NCI-H1694 treated with DMSO at 0.1 percent for 48 hours (cell line): Measurements from ENCODE around the gene RAB20.
"Not testable (repeated sequence)": the region's sequence is repeated elsewhere in the genome, so short reads cannot be mapped to it uniquely, and the experiment has no call there.

Experiments
- DNase-seq: peaks from one replicate; lab custom pipeline; 2025; lab: John Stamatoyannopoulos, UW

RAB20 gene

DNA sequence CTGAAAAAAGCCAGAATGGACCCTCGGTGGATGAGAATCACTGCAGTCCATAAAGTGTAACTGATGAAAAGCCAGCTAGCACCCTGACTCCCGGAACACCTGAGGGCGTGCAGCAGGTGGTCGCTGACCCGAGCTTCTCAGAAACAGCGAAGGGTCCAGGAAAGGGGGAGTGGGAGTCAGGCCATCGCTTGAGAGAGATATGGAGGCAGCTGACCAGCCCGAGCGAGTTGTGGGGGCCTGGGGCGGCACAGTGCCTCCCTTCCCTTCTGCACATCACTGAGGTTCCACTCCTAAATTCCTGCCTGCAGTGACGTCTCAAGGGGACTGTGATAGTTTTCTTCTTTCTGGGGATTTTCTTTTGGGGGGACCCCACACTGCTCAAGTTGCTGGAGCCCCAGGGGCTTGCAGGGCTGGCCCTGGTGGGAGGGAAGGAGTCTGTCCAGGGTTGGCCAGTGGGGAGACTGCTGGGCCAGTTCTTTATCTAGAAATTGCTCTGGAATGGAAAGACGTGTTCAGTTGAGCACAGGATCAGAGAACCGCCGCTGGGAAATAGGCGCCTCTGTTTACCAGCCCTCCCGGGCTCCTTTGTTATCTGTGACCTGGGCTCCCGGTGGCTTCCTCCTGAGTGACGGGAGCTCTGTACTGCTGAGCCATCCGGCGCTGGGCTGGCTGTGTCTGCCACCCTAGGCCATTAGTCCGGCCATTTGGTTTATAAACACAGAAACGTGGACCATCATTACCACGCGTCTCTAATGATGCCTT, 71.3 kb downstream of the RAB20 start:
- no peak for DNase-seq

DNA sequence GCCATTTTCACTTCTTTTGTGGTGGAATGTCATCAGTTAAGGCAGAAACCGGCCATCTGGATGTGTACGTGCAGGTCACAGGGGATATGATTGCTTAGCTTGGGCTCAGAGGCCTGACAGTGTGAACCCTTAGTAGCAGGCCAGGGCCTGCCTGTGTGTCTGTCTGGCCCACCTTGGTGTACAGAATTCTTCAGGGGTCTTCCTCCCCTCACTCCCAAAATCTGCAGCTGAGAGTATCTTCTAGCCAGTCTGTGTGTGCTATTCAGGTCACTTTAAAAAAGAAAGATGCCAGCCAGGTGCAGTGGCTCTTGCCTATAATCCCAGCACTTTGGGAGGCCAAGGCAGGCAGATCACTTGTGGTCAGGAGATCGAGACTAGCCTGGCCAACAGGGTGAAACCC, 74.6 kb downstream of the RAB20 start:
- DNase-seq, result not testable (repeated sequence)

GRCh38 chr13:110486061-110486715, 75.3 kb downstream of the RAB20 start:
- DNase-seq, result no peak

- DNase-seq, result no peak
Observed at GRCh38 chr13:110485604-110486003, 75.9 kb downstream of the RAB20 start.

DNA sequence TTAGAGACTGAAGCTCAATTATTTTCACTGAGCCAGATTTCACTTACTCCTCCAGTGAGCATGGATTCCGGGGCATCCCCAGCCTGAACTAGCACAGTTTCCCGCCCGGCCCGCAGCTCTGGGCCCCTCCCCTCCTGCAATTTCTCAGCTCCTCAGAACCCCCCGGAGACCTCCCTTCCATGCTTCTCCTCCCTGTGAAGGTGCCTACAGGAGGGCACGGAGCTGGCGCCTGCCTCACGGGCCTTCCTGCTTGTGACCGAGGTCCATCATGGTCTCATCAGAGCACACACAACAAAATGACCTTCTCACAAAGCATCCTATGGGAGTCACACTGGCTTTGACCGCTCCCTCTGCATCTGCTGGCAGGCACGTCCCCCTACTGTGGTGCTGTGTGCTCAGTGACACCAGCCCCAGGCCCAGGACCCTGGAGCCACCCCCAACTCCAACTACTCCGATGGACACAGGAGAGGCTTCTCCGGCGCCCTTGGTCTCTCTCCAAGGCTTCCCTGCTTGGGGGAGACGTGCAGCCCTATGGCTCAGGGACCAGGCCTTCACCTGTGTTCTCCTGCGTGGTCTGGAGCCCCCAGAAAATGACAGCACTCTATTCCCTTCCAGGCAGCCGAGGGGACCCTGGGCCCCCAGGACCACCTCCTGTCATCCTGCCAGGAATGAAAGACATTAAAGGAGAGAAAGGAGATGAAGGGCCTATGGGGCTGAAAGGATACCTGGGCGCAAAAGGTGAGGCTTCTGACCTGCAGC, 77.1 kb downstream of the RAB20 start:
- no peak for DNase-seq

DNA sequence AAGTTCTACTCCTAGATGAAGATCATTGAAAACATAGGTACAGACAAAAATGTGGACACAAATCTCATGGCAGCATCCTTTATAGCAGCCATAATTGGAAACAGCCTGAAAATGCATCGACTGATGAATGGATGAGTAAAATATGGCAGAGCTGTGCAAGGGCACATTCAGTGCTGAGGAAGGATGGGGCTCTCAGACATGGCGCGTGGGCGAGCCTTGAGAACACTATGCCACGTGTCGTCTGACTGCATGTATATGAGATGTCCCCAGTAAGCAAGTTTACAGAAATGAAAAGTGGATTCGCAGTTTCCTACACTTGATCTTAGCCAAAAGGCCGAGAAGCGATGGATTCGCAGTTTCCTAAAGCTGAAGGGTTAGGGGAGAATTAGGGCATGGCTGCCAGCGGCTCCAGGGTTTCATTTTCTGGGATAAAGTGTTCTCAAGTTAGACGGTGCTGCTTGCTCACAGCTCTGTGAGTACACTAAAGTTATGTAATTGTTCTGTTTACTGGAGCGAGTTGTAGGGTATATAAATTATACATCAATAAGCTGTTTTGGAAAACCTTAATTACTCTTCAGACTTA, 78.0 kb downstream of the RAB20 start:
- no peak for DNase-seq

GRCh38 chr13:110480161-110480560, 81.4 kb downstream of the RAB20 start:
- DNase-seq, result no peak

DNA sequence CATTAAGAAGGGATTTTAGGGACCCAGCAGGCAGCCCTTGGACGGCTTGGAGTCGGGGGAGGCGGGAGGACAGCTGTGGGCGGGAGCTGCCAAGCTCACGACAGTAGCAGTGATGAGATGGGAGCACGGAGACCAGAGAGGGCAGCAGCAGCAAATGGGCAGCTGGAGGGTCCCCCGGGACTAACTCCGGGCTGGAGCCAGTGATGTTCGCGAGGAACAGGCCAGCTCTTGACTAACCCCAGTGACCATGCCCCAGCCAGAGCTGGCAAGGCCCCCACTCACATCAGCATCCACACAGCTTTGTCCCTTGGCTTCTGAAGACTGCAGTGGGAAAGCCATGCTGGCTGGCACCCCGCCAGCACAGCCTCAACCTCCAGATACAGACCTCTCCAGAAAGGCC, 81.9 kb downstream of the RAB20 start:
- DNase-seq, result no peak

DNA sequence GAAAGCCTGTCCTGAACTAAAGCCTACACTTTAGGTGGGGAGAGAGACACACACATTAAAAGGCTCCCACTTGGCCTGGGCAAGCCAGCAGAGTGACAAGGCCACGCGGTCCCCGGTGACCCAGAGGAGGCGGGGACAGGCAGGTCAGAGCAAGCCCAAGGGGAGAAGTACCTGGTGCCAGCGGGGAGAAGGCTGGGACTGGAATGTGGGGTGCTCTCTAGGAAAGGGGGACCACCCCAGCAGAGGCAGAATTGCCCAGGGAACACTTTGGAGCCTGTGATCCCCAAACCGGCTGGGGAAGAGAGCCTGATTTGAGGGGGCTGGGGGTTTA, 82.3 kb downstream of the RAB20 start:
- no peak for DNase-seq

GRCh38 chr13:110478405-110479214, 82.9 kb downstream of the RAB20 start:
- no peak for DNase-seq

DNA sequence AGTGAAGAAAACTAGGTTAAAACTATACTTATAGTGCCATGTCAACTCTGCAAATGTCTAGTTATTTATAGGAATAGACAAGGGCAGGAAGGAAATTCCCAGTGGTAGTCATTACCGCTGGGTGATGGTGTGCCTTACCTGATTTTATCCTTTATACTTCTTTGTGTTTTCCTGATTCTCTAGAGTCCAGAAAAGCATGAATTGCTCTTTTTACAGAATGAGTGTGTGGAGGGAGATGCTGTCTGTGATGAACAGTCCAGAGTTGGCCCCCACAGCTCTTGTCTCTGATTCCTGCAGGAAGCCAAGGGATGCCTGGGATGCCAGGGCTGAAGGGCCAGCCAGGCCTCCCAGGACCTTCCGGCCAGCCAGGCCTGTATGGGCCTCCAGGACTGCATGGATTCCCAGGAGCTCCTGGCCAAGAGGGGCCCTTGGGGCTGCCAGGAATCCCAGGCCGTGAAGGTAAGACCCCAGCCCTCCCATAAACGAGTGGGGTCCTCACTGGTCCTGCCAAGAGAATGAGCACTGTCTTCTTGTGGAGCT, 83.7 kb downstream of the RAB20 start:
- no peak for DNase-seq

DNA sequence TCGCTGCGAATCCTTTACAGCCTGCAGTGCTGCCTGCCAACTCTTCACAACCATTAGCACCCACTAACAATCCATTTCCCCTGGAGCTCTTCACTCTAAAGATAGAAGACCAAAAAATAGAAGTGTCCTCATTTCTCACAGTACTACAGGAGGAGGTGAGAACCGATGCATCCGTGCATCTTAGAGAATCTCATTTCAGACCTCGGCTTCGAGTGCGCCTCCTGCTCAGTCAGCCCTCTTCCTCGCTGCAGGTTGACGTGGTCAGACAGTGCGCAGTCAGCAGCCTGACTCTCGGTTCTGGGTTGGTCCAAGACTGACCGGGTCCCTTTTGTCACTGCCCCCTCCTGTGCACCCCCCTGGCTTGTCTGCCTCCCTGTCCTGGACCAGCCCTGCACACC, 85.3 kb downstream of the RAB20 start:
- no peak for DNase-seq

- DNase-seq, result no peak
Observed at GRCh38 chr13:110475550-110476219, 85.8 kb downstream of the RAB20 start.

- no peak for DNase-seq
Observed at GRCh38 chr13:110475117-110475516, 86.4 kb downstream of the RAB20 start.

DNA sequence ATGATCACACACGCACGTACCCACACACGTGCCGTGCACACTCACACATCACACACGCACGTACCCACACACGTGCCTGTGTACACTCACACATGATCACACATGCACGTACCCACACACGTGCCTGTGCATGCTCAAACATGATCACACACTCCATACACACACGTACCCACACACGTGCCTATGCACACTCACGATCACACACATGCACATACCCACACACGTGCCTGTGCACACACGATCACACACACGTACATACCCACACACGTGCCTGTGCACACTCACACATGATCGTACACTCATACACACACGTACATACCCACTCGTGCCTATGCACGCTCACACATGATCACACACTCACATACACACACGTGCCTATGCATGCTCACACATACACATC, 86.8 kb downstream of the RAB20 start:
- DNase-seq, result no peak
